Ovary (tissue), 3 donors: Measurements from ENCODE around the gene PHLDB2.

Experiments used
- POLR2A ChIP-seq: fragments of 450-650 bp; IDR thresholded peaks from one replicate; pipeline ENCODE4 v1.6.1; 2017; ENCODE audit warnings: antibody characterized with exemption, mild to moderate bottlenecking, moderate library complexity
- TF ChIP-seq, protein P1 (sequence below), 3 donors: fragments of 450-650 bp in 2 of 3; fragments of 200-600 bp in 1 of 3; IDR thresholded peaks; one replicate each; pipeline versions ENCODE4 v1.5.1 to v1.8.0; 2016 to 2022; ENCODE audit warnings: antibody characterized with exemption in 3 of 3, mild to moderate bottlenecking in 1 of 3
- donor health status: DM: no; HTN: no; CAD: no.

- TF ChIP-seq POLR2A = no peak
- TF ChIP-seq, protein P1, sequence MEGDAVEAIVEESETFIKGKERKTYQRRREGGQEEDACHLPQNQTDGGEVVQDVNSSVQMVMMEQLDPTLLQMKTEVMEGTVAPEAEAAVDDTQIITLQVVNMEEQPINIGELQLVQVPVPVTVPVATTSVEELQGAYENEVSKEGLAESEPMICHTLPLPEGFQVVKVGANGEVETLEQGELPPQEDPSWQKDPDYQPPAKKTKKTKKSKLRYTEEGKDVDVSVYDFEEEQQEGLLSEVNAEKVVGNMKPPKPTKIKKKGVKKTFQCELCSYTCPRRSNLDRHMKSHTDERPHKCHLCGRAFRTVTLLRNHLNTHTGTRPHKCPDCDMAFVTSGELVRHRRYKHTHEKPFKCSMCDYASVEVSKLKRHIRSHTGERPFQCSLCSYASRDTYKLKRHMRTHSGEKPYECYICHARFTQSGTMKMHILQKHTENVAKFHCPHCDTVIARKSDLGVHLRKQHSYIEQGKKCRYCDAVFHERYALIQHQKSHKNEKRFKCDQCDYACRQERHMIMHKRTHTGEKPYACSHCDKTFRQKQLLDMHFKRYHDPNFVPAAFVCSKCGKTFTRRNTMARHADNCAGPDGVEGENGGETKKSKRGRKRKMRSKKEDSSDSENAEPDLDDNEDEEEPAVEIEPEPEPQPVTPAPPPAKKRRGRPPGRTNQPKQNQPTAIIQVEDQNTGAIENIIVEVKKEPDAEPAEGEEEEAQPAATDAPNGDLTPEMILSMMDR (IDR thresholded peaks at IDR 0.05) = no peak
Measured at GRCh38 chr3:111993038-111993437, 134.0 kb downstream of the PHLDB2 start.
